Gastrocnemius medialis (tissue), 4 donors: ENCODE measurements around the gene PLS1. TPM values are rescaled to one million over a fixed set of nuclear protein-coding genes. Genes with fewer than 3 reads are reported as not detected.
"Not testable (repeated sequence)": the region's sequence is repeated elsewhere in the genome, so short reads cannot be mapped to it uniquely, and the experiment has no call there.

Experiments used
- ATAC-seq, 2 donors: fragments of 150-250 bp; one replicate each; pipeline ENCODE4 v1.9.1; 2016
- DNase-seq, 2 donors: peaks; one replicate each; pipeline ENCODE4 v3.0.0-alpha.2; 2019
- H3K27ac ChIP-seq, 4 donors: fragments of 200-600 bp; sonication (generic); 1 replicate in 1 of 4; 2 replicates in 3 of 4; pipeline ENCODE4 v1.5.1; 2016 to 2018; ENCODE audit warnings: mild to moderate bottlenecking in 2 of 4, moderate library complexity in 1 of 4
- H3K27me3 ChIP-seq, 3 donors: fragments of 200-600 bp; sonication (generic) in 2 of 3; 1 replicate in 1 of 3; 2 replicates in 2 of 3; pipeline versions ENCODE4 v1.5.1 to v1.6.0; 2016 to 2019; ENCODE audit warnings: mild to moderate bottlenecking in 1 of 3, moderate library complexity in 1 of 3
- H3K36me3 ChIP-seq, 2 donors: fragments of 200-600 bp; sonication (generic) in 1 of 2; one replicate each; pipeline ENCODE4 v1.5.1; 2017 to 2018
- H3K4me1 ChIP-seq, 2 donors: fragments of 200-600 bp; sonication (generic) in 1 of 2; one replicate each; pipeline ENCODE4 v1.5.1; 2016 to 2017; ENCODE audit warnings: mild to moderate bottlenecking in 2 of 2
- H3K4me3 ChIP-seq, 4 donors: fragments of 200-600 bp; sonication (generic) in 3 of 4; 1 replicate in 1 of 4; 2 replicates in 3 of 4; pipeline ENCODE4 v1.5.1; 2016 to 2019; ENCODE audit warnings: mild to moderate bottlenecking in 2 of 4
- H3K9me3 ChIP-seq, 3 donors: fragments of 200-600 bp; sonication (generic) in 2 of 3; 1 replicate in 1 of 3; 2 replicates in 2 of 3; pipeline ENCODE4 v1.5.1; 2016 to 2019
- CTCF ChIP-seq, 5 experiments: fragments of 450-650 bp in 3 of 5; fragments of 200-600 bp in 2 of 5; sonication (generic) in 2 of 5; IDR thresholded peaks in 4 of 5; conservative IDR thresholded peaks in 1 of 5; 1 replicate in 4 of 5; 2 replicates in 1 of 5; pipeline ENCODE4 v1.5.1; 2016 to 2019; ENCODE audit warnings: antibody characterized with exemption in 5 of 5, mild to moderate bottlenecking in 3 of 5, moderate library complexity in 3 of 5
- POLR2A ChIP-seq, 2 donors: fragments of 450-650 bp; IDR thresholded peaks; one replicate each; pipeline ENCODE4 v1.6.1; 2017; ENCODE audit warnings: antibody characterized with exemption in 2 of 2, mild to moderate bottlenecking in 2 of 2, moderate library complexity in 2 of 2
- in situ Hi-C, 4 donors: fragments of 200-750 bp; cut with MboI; loops; one replicate each; pipeline versions ENCODE4 v1.15.0 to v1.8.0; 2017; ENCODE audit warnings: low sequenced_read_pairs in 4 of 4
- intact Hi-C: fragments of 100-400 bp; cut with DNase I; formaldehyde crosslinking; loops from one replicate; pipeline ENCODE4 v1.15.1; 2023; ENCODE audit warnings: low total_unique reads
- total RNA-seq, 4 donors: library from RNA; depleted of rRNA; stranded (reverse); fragments of >200 nt; gene quantifications; one replicate each; pipeline versions ENCODE4 v1.1.0 to v1.2.3, GENCODE V29; 2016

Gene PLS1
- total RNA-seq, 4 donors from 2014 or later, result 0.65 to 5.4 (median 0.94) TPM

- DNase-seq, result no peak
- intact Hi-C loops (no loop called here), in situ Hi-C loops (loop anchor here in 2 of 4 donors (10.0 to 25.0 kb wide), 2 partner anchors 407 to 415 kb away; no protein-coding TSS in a partner anchor)
- Histone ChIP-seq H3K36me3 (no peaks in the 10 kb centered on the region), H3K4me1 (peaks cover 14 to 19% of the 10 kb centered on the region in 2 donors), H3K27ac (no peak overlapping the region), H3K4me3 (no peak overlapping the region), H3K9me3 (no peaks in the 10 kb centered on the region), H3K27me3 (no peaks in the 10 kb centered on the region)
- TF ChIP-seq CTCF (IDR thresholded peaks at IDR 0.05 in 4 of 5, conservative IDR thresholded peaks at IDR 0.05 in 1 of 5), result no peak
- no peak for TF ChIP-seq POLR2A (IDR thresholded peaks at IDR 0.05)
- ATAC-seq, result no peak
Measured at GRCh38 chr3:142580061-142580423, 16.2 kb upstream of the PLS1 start.

DNA sequence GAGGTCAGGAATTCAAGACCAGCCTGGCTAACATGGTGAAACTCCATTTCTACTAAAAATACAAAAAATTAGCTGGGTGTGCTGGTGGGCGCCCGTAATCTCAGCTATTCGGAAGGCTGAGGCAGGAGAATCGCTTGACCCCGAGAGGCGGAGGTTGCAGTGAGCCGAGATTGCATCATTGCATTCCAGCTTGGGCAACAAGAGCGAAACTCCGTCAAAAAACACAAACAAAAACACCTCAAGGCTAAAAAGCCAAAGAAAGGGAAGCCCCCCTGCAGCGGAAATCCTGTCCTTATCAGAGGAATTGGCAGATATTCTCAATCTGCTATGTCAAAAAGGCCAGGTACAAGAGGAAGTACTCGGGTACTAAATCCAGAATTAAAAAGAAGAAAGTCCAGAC is 15.1 kb upstream of the PLS1 start:
- peaks cover 14 to 19% of the 10 kb centered on the region in 2 donors for H3K4me1 ChIP-seq
- H3K9me3 ChIP-seq, DNase-seq, H3K27me3 ChIP-seq, ATAC-seq, intact Hi-C loops, H3K27ac ChIP-seq, H3K4me3 ChIP-seq, H3K36me3 ChIP-seq: not testable (repeated sequence)
- in situ Hi-C loops, result loop anchor here in 2 of 4 donors (10.0 to 25.0 kb wide), 2 partner anchors 406 to 414 kb away; no protein-coding TSS in a partner anchor

DNA sequence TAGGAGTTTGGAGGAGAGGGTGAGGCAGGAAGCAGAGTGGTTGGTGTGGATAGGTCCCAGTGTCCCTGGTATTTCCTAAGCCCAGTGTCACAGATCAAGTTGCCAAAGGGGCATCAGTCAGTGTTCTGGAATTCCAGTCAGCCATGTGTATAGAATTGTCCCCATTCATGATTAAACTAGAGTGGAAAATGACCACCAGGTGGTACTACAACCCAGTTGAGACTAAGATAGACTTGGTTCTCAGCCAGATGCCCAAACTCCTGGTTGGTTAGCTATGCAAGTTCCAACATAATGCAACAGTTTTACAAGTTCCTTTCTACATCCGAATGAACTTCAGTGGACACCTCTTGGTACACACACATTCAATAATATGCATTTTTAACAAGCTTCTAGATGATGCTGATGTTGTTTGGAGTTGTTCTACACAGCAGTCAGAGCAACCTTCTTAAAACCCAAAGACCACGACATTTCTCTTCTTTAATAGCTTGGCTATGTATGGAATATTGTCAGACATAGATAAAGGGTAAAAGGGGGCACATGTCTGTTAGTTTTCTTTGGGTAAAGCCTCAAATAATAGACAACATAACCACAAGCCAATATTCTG is 9.3 kb upstream of the PLS1 start:
- H3K4me3 ChIP-seq, result no peak overlapping the region
- in situ Hi-C loops (loop anchor here in 2 of 4 donors (10.0 to 25.0 kb wide), 2 partner anchors 400 to 408 kb away; no protein-coding TSS in a partner anchor), intact Hi-C loops (loop anchor here (2.0 kb wide), 1 partner anchor 400 kb away; no protein-coding TSS in a partner anchor)
- no peak overlapping the region for H3K27ac ChIP-seq
- DNase-seq (no peak), ATAC-seq (peak in 1 of 2 donors; percentile 61)
- H3K9me3 ChIP-seq, result no peaks in the 10 kb centered on the region
- no peaks in the 10 kb centered on the region for H3K4me1 ChIP-seq
- peak; percentile 23 to 58 (median 32) for TF ChIP-seq CTCF (IDR thresholded peaks at IDR 0.05 in 4 of 5, conservative IDR thresholded peaks at IDR 0.05 in 1 of 5)
- TF ChIP-seq POLR2A (IDR thresholded peaks at IDR 0.05), result no peak
- no peaks in the 10 kb centered on the region for H3K36me3 ChIP-seq
- no peaks in the 10 kb centered on the region for H3K27me3 ChIP-seq

GRCh38 chr3:142588703-142589102 is 7.5 kb upstream of the PLS1 start:
- H3K9me3 ChIP-seq, result no peaks in the 10 kb centered on the region
- H3K4me3 ChIP-seq, result no peak overlapping the region
- intact Hi-C loops (no loop called here), in situ Hi-C loops (loop anchor here in 2 of 4 donors (10.0 to 25.0 kb wide), 2 partner anchors 399 to 406 kb away; no protein-coding TSS in a partner anchor)
- H3K4me1 ChIP-seq, result no peaks in the 10 kb centered on the region
- H3K36me3 ChIP-seq, result no peaks in the 10 kb centered on the region
- TF ChIP-seq CTCF (IDR thresholded peaks at IDR 0.05 in 4 of 5, conservative IDR thresholded peaks at IDR 0.05 in 1 of 5) (no peak), POLR2A (IDR thresholded peaks at IDR 0.05) (no peak)
- ATAC-seq, result no peak
- no peak overlapping the region for H3K27ac ChIP-seq
- H3K27me3 ChIP-seq, result no peaks in the 10 kb centered on the region
- no peak for DNase-seq

GRCh38 chr3:142592268-142592667 is 3.9 kb upstream of the PLS1 start:
- H3K27me3 ChIP-seq, H3K9me3 ChIP-seq, H3K36me3 ChIP-seq, H3K4me3 ChIP-seq, H3K4me1 ChIP-seq, intact Hi-C loops, H3K27ac ChIP-seq, DNase-seq, ATAC-seq: not testable (repeated sequence)
- in situ Hi-C loops, result loop anchor here in 3 of 4 donors (10.0 to 25.0 kb wide), 3 partner anchors 395 to 413 kb away; partner anchors contain the start of gene U2SURP (in 1 of the 3)
